ENCODE data around the gene DOP1A. TPM values are rescaled to one million over a fixed set of nuclear protein-coding genes. Genes with fewer than 3 reads are reported as not detected.

Gene DOP1A
- total and polyA plus RNA-seq, 2 of the 4 experiments (the other 2 are of a cell fraction) = 6.0 to 32.4 TPM

- H3K4me3 ChIP-seq (ENCODE audit: insufficient read depth, low read depth, low read length) = no peak overlapping the region
- dilution Hi-C loops (cut with HindIII; ENCODE audit: low sequenced_read_pairs, unreplicated experiment) = no loop called here
- in situ Hi-C loops (cut with MboI; ENCODE audit: low sequenced_read_pairs) = no loop called here
- ChIA-PET POLR2A (ENCODE audit: unreplicated experiment) (no interaction called here), CTCF (interaction anchor here (1.8 kb wide), 1 partner anchor 16 kb away, joined by 6 read pairs; the partner anchor contains the start of gene DOP1A)
- H2BK5ac ChIP-seq (ENCODE audit: low read depth, low read length, poor library complexity, severe bottlenecking) = no peak overlapping the region
- H2AFZ ChIP-seq (replicated peaks; ENCODE audit: low read length, poor library complexity) = no peak overlapping the region
- H3K27me3 ChIP-seq (ENCODE audit: control insufficient read depth, insufficient read depth, low read length) = no peaks in the 10 kb centered on the region
- H3K9ac ChIP-seq (ENCODE audit: low read depth, low read length) = no peak overlapping the region
- peaks cover 0 to 4% of the 10 kb centered on the region in 2 experiments; a peak in 1 of 4 replicates for H3K79me1 ChIP-seq (ENCODE audit: low read depth in 1 of 2, low read length in 2 of 2)
- H2AK9ac ChIP-seq (replicated peaks; ENCODE audit: low read depth, low read length, poor library complexity) = no peak overlapping the region
- H2BK120ac ChIP-seq (ENCODE audit: low read depth, low read length) = no peak overlapping the region
- TF ChIP-seq NFE2L2 (IDR thresholded peaks at IDR 0.05; ENCODE audit: low read depth, low read length) (no peak), RAD21 (IDR thresholded peaks at IDR 0.05; ENCODE audit: low read length) (no peak), POLR2A (IDR thresholded peaks at IDR 0.05; ENCODE audit: low read depth, low read length) (no peak), RCOR1 (IDR thresholded peaks at IDR 0.05; ENCODE audit: insufficient replicate concordance, low read length) (no peak), ELK1 (IDR thresholded peaks at IDR 0.05; ENCODE audit: borderline replicate concordance, low read depth, low read length) (no peak), FOS (IDR thresholded peaks at IDR 0.05; ENCODE audit: low read depth, low read length) (no peak), MAZ (IDR thresholded peaks at IDR 0.05; ENCODE audit: borderline replicate concordance, low read depth, low read length) (no peak), USF2 (IDR thresholded peaks at IDR 0.05; ENCODE audit: low read depth, low read length) (no peak), MXI1 (IDR thresholded peaks at IDR 0.05; ENCODE audit: borderline replicate concordance, low read depth, low read length) (no peak), CHD1 (IDR thresholded peaks at IDR 0.05; ENCODE audit: low read depth, low read length) (no peak), BHLHE40 (IDR thresholded peaks at IDR 0.05; ENCODE audit: low read depth, low read length) (no peak), MAFK (IDR thresholded peaks at IDR 0.05; ENCODE audit: low read depth, low read length) (no peak)
- WGBS, 2 experiments (ENCODE audit: extremely low coverage in 2 of 2, insufficient read length in 1 of 2) = no CpG with 5 or more reads among the region's 1 CpG
- no peak overlapping the region for H3K14ac ChIP-seq (replicated peaks; ENCODE audit: low read depth, low read length)
- H4K20me1 ChIP-seq (ENCODE audit: insufficient read depth, low read length) = no peaks in the 10 kb centered on the region
- H4K5ac ChIP-seq (ENCODE audit: low read depth, low read length) = no peak overlapping the region
- no peak overlapping the region for H2AK5ac ChIP-seq (ENCODE audit: low read depth, low read length)
- H3K9me3 ChIP-seq (ENCODE audit: control insufficient read depth, insufficient read depth, low read length) = no peaks in the 10 kb centered on the region
- no peak overlapping the region for H4K8ac ChIP-seq (ENCODE audit: low read depth in 2 of 2, low read length in 2 of 2)
- H3K23ac ChIP-seq (ENCODE audit: low read depth, low read length) = no peak overlapping the region
- H3K56ac ChIP-seq (ENCODE audit: extremely low read depth, insufficient read depth, low read length) = no peak overlapping the region
- no peaks in the 10 kb centered on the region for H3K4me1 ChIP-seq (ENCODE audit: control insufficient read depth, insufficient read depth, low read length)
- no peak overlapping the region for H3K4me2 ChIP-seq (ENCODE audit: low read depth, low read length)
- no peaks in the 10 kb centered on the region for H3K36me3 ChIP-seq (ENCODE audit: control insufficient read depth, insufficient read depth, low read length)
- DNase-seq (no peak), ATAC-seq (ENCODE audit: low read depth) (no peak)
- no peak overlapping the region for H3K18ac ChIP-seq (ENCODE audit: low read depth, low read length)
- H2BK20ac ChIP-seq (ENCODE audit: low read depth, low read length) = no peak overlapping the region
- no peak overlapping the region for H3K27ac ChIP-seq (ENCODE audit: insufficient read depth, low read length)
- no peak overlapping the region for H2BK15ac ChIP-seq (ENCODE audit: low read depth, low read length)
- BruUV-seq (replicated peaks) = no TSS peak
- no peak overlapping the region for H4K91ac ChIP-seq (ENCODE audit: insufficient read depth, low read depth, low read length)
- no peak overlapping the region for H3K4ac ChIP-seq (ENCODE audit: low read depth, low read length)
- H3K9me1 ChIP-seq (ENCODE audit: insufficient read depth, low read length) = no peaks in the 10 kb centered on the region
- intact Hi-C loops (cut with micrococcal nuclease) = no loop called here
These were observed 16.0 kb downstream of the DOP1A start for GRCh38 chr6:83083476-83083875.

All from IMR-90 (cell line).